Jurkat, Clone E6-1 (cell line): Measurements from ENCODE around the gene TAGAP.
"Not testable (repeated sequence)": the region's sequence is repeated elsewhere in the genome, so short reads cannot be mapped to it uniquely, and the experiment has no call there.

Experiments
- DNase-seq: peaks from one replicate; pipeline ENCODE4 v3.0.0-alpha.2; 2011; ENCODE audit warnings: low read depth, low spot score
- H3K4me3 ChIP-seq: 2 replicates; pipeline ENCODE4 v1.5.1; 2011; ENCODE audit warnings: mild to moderate bottlenecking, low read length, control low read depth, moderate library complexity

The TAGAP gene

GRCh38 chr6:158989711-158990110 is 55.1 kb downstream of the TAGAP start:
- not testable (repeated sequence) for DNase-seq, H3K4me3 ChIP-seq

- H3K4me3 ChIP-seq = no peak overlapping the region
- DNase-seq = no peak
Measured at GRCh38 chr6:158988477-158988876, 56.3 kb downstream of the TAGAP start.

GRCh38 chr6:158987657-158988056 is 57.1 kb downstream of the TAGAP start:
- H3K4me3 ChIP-seq = no peak overlapping the region
- DNase-seq = no peak
